Upper lobe of left lung (tissue), 6 donors: ENCODE results near the gene KIAA1614. TPM values are rescaled to one million over a fixed set of nuclear protein-coding genes. Genes with fewer than 3 reads are reported as not detected.

Source experiments
- ATAC-seq, 2 donors: fragments of 200-7000 bp; cut with Tn5 transposase; one replicate each; pipeline ENCODE4 v1.9.1; 2022; ENCODE audit warnings: mild to moderate bottlenecking in 2 of 2, moderate library complexity in 2 of 2; ENCODE audit not compliant: low FRiP score in 2 of 2
- DNase-seq, 2 donors: peaks; one replicate each; pipeline ENCODE4 v3.0.0-alpha.2; 2019 to 2020
- H3K27ac ChIP-seq, 4 donors: fragments of 200-600 bp; sonication (generic); one replicate each; pipeline ENCODE4 v1.5.1; 2016 to 2019
- H3K27me3 ChIP-seq, 4 donors: fragments of 200-600 bp; sonication (generic); one replicate each; pipeline ENCODE4 v1.5.1; 2017 to 2019
- H3K36me3 ChIP-seq, 4 donors: fragments of 200-600 bp; sonication (generic); one replicate each; pipeline ENCODE4 v1.5.1; 2016 to 2019
- H3K4me1 ChIP-seq, 4 donors: fragments of 200-600 bp; sonication (generic); one replicate each; pipeline ENCODE4 v1.5.1; 2018 to 2019
- H3K4me3 ChIP-seq, 4 donors: fragments of 200-600 bp; sonication (generic); one replicate each; pipeline ENCODE4 v1.5.1; 2017 to 2019; ENCODE audit warnings: mild to moderate bottlenecking in 2 of 4, moderate library complexity in 1 of 4
- H3K9me3 ChIP-seq, 4 donors: fragments of 200-600 bp; sonication (generic); one replicate each; pipeline ENCODE4 v1.5.1; 2018 to 2019
- EP300 ChIP-seq, 4 donors: sonication (generic); formaldehyde crosslinking; IDR thresholded peaks; one replicate each; pipeline ENCODE4 v1.5.1; 2017; ENCODE audit warnings: antibody characterized with exemption in 4 of 4, control low read depth in 2 of 4
- POLR2A ChIP-seq, 4 donors: fragments of 450-650 bp; IDR thresholded peaks; one replicate each; pipeline ENCODE4 v1.5.1; 2016 to 2017; ENCODE audit warnings: antibody characterized with exemption in 4 of 4, mild to moderate bottlenecking in 2 of 4
- POLR2AphosphoS5 ChIP-seq, 2 donors: sonication (generic); formaldehyde crosslinking; IDR thresholded peaks; one replicate each; pipeline ENCODE4 v1.5.1; 2017; ENCODE audit warnings: antibody characterized with exemption in 2 of 2
- WGBS, 2 donors: methylation state at CpG; one replicate each; pipeline ENCODE4 v1.1.5; 2017 to 2018; 5-methylcytosine and 5-hydroxymethylcytosine counted together
- total RNA-seq, 6 donors: library from RNA; depleted of rRNA in 4 of 6; stranded (reverse); fragments of >200 nt in 4 of 6; gene quantifications; one replicate each; pipeline versions ENCODE4 v1.1.0 to v1.2.1, GENCODE V29; 2016 to 2021
- TF ChIP-seq, protein P1 (sequence below), 6 experiments: fragments of 450-650 bp in 4 of 6; fragments of 200-600 bp in 2 of 6; sonication (generic) in 2 of 6; IDR thresholded peaks; one replicate each; pipeline ENCODE4 v1.5.1; 2016 to 2019; ENCODE audit warnings: antibody characterized with exemption in 6 of 6
- donor health status: DM: no; HTN: no; CAD: no; lungs with moderate emphysema.
- donor health status: DM: no; HTN: yes; CAD: no; lungs with severe emphysema.

The KIAA1614 gene
- total RNA-seq, 6 donors from 2014 or later = 0.79 to 11.9 (median 4.4) TPM

DNA sequence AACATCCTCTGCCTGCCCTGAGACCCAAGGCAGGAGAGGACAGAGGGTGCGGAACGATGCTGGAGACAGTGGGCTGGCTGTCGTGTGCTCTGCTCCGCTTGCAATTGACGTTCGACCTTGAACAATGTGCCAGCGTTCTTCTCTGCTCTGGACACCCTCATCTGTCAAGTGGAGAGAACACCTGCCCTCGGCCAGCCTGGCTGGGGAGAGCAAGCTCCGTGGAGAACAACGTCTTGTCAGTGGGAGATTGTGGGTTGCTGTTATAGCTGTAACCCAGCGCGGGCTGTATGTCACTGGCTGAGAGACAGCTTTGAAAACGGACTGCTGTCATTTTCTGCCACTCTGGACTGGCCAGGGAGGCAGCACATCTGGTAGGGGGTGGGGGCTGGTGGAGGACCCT is 14.7 kb downstream of the KIAA1614 start:
- H3K4me1 ChIP-seq = peaks cover 0 to 5% (median 2%) of the 10 kb centered on the region in 4 donors
- TF ChIP-seq, protein P1, sequence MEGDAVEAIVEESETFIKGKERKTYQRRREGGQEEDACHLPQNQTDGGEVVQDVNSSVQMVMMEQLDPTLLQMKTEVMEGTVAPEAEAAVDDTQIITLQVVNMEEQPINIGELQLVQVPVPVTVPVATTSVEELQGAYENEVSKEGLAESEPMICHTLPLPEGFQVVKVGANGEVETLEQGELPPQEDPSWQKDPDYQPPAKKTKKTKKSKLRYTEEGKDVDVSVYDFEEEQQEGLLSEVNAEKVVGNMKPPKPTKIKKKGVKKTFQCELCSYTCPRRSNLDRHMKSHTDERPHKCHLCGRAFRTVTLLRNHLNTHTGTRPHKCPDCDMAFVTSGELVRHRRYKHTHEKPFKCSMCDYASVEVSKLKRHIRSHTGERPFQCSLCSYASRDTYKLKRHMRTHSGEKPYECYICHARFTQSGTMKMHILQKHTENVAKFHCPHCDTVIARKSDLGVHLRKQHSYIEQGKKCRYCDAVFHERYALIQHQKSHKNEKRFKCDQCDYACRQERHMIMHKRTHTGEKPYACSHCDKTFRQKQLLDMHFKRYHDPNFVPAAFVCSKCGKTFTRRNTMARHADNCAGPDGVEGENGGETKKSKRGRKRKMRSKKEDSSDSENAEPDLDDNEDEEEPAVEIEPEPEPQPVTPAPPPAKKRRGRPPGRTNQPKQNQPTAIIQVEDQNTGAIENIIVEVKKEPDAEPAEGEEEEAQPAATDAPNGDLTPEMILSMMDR (IDR thresholded peaks at IDR 0.05) = no peak
- TF ChIP-seq POLR2A (IDR thresholded peaks at IDR 0.05) (no peak), POLR2AphosphoS5 (IDR thresholded peaks at IDR 0.05) (no peak), EP300 (IDR thresholded peaks at IDR 0.05) (no peak)
- no peaks in the 10 kb centered on the region for H3K9me3 ChIP-seq
- WGBS, 2 donors = 76 to 81% methylated on average over 8 to 13 of the region's 13 CpGs
- H3K36me3 ChIP-seq = peaks cover 0 to 5% (median 0%) of the 10 kb centered on the region in 4 donors
- H3K27ac ChIP-seq = peak overlapping the region in 3 of 4 donors; percentile 57 to 65 (median 58)
- H3K4me3 ChIP-seq = no peak overlapping the region
- H3K27me3 ChIP-seq = no peaks in the 10 kb centered on the region
- DNase-seq (no peak), ATAC-seq (no peak)

DNA sequence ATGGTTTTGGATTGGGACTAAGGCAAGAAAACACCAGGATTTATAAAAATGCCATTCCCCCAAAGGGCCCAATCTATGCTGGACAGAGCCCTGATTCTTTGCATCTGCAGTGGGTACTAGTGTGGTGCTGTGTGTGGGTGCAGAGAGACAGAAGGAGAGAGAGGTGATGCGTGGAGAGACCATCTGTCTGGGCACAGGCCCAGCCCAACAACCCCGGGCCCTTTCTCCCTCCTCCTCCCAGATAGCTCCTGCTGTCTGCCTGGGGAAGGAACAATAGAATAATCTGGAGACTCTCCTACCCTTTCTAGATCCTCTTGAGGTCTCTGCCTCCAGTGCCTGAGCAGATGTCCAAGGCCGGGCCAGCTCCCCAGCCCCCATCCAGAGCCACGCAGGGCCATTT is 15.1 kb downstream of the KIAA1614 start:
- Histone ChIP-seq H3K4me1 (peaks cover 0 to 5% (median 2%) of the 10 kb centered on the region in 4 donors), H3K9me3 (no peaks in the 10 kb centered on the region), H3K4me3 (no peak overlapping the region), H3K27ac (peak overlapping the region in 2 of 4 donors; percentile 42 to 65), H3K36me3 (peaks cover 0 to 5% (median 0%) of the 10 kb centered on the region in 4 donors), H3K27me3 (no peaks in the 10 kb centered on the region)
- DNase-seq = no peak
- 63 to 84% methylated on average over 2 to 4 of the region's 4 CpGs for WGBS, 2 donors
- TF ChIP-seq EP300 (IDR thresholded peaks at IDR 0.05) = no peak
- TF ChIP-seq, protein P1 (IDR thresholded peaks at IDR 0.05) = no peak
- TF ChIP-seq POLR2AphosphoS5 (IDR thresholded peaks at IDR 0.05) = no peak
- TF ChIP-seq POLR2A (IDR thresholded peaks at IDR 0.05) = no peak
- no peak for ATAC-seq

DNA sequence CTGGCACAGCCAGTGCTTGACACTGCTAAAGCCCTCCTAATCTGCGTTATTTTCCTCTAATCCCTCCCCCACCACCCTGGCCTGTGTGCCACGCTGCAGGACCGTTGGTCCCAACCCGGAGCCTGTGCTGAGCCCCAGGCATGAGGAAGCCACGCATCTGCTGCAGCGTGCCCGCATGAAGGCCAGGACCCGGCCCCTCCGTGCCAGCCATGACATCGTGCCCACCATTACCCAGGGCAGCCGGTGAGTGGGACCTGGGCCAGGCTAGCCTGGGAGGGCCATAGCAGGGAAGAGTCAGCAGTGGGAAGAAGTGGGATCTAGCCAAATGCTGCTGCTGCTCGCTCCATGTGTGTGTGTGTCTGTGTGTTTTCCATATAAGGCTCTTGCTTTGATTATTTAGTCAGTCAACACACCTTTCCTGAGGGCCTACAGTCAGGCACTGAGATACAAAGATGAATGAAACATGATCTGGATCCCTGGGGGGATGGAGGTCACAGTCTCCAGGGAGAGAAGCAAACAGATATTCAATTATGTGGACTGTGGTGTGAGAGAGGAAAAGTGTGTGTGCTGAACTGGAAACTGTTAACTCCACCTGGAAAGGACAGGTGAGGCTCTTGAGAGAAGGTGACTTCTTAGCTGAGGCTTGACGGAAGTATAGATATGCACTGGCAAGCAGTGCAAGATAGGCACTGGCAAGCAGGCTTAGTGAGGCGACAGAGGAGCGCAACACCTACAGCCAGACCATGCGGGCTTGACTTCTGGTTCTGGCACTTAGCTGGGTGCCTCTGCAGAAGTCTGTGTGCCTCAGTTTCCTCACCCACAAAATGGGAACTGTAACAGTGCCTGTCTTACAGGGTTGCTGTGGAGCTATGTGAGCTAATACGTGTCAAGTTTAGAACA is 15.9 kb downstream of the KIAA1614 start:
- no peak for TF ChIP-seq EP300 (IDR thresholded peaks at IDR 0.05)
- TF ChIP-seq POLR2AphosphoS5 (IDR thresholded peaks at IDR 0.05) = no peak
- Histone ChIP-seq H3K4me1 (peaks cover 0 to 5% (median 0%) of the 10 kb centered on the region in 4 donors), H3K27ac (peak overlapping the region in 2 of 4 donors; percentile 12 to 42), H3K9me3 (no peaks in the 10 kb centered on the region), H3K4me3 (no peak overlapping the region), H3K36me3 (peaks cover 0 to 5% (median 0%) of the 10 kb centered on the region in 4 donors), H3K27me3 (no peaks in the 10 kb centered on the region)
- WGBS, 2 donors = 83 to 96% methylated on average over 12 to 17 of the region's 17 CpGs
- ATAC-seq = no peak
- DNase-seq = peak in 1 of 2 donors; percentile 72

DNA sequence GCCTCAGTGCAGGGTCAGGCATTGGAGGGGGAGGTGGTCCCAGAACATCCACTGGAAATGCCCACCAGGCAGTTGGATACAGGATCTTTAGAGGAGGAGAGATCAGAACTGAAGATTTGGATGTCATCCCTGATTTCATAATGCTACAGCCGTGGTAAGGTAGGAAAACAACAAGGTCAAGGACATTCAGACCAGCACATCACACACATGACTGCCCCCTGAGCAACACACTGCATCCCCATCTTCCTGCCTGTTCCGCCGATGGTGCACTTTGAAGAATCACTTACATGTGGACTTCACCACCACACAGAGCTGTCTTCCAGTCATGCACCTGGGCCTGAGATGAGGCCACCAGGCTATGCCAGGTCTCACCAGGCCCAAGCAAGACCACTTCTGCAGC is 16.7 kb downstream of the KIAA1614 start:
- 88 to 93% methylated on average over 3 of the region's 3 CpGs for WGBS, 2 donors
- TF ChIP-seq, protein P1 (IDR thresholded peaks at IDR 0.05) = no peak
- TF ChIP-seq EP300 (IDR thresholded peaks at IDR 0.05) = no peak
- TF ChIP-seq POLR2A (IDR thresholded peaks at IDR 0.05) = no peak
- TF ChIP-seq POLR2AphosphoS5 (IDR thresholded peaks at IDR 0.05) = no peak
- H3K4me3 ChIP-seq = no peak overlapping the region
- peaks cover 0 to 5% (median 0%) of the 10 kb centered on the region in 4 donors for H3K36me3 ChIP-seq
- no peaks in the 10 kb centered on the region for H3K27me3 ChIP-seq
- no peak for DNase-seq
- no peak for ATAC-seq
- H3K27ac ChIP-seq = no peak overlapping the region
- no peaks in the 10 kb centered on the region for H3K9me3 ChIP-seq
- peaks cover 0 to 5% (median 0%) of the 10 kb centered on the region in 4 donors for H3K4me1 ChIP-seq

DNA sequence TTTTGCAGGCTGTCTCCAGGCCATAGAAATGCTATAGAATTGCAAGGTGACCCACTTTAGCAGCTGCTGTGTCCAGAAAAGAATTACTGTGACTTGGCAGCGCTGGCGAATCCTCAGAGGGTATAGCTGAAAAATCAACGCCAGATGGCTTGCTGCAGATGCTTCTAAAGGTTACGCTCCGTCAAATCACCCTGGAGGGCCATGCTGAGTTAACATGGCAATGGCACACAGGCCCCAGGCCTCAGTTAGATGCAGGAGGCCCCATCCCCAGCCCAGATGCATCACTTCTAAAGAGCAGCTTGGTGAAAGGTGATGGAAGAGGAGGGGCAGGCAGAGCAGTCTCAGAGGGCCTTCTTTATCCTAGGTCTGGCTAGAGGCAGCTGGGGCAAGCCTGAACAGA is 18.0 kb downstream of the KIAA1614 start:
- H3K9me3 ChIP-seq = no peaks in the 10 kb centered on the region
- no peak overlapping the region for H3K4me3 ChIP-seq
- no peak overlapping the region for H3K27ac ChIP-seq
- ATAC-seq = no peak
- H3K36me3 ChIP-seq = peaks cover 0 to 11% (median 0%) of the 10 kb centered on the region in 4 donors
- WGBS, 2 donors = 83 to 95% methylated on average over 3 to 5 of the region's 5 CpGs
- TF ChIP-seq, protein P1 (IDR thresholded peaks at IDR 0.05) = no peak
- TF ChIP-seq POLR2AphosphoS5 (IDR thresholded peaks at IDR 0.05) = no peak
- TF ChIP-seq EP300 (IDR thresholded peaks at IDR 0.05) = no peak
- no peak for TF ChIP-seq POLR2A (IDR thresholded peaks at IDR 0.05)
- DNase-seq = no peak
- H3K27me3 ChIP-seq = no peaks in the 10 kb centered on the region
- peaks cover 0 to 5% (median 0%) of the 10 kb centered on the region in 4 donors for H3K4me1 ChIP-seq
